Pons (tissue), 1 donor: Measurements from ENCODE around the gene CSNK2A1.

Experiments
- DNase-seq: peaks from one replicate; pipeline ENCODE4 v3.0.0-alpha.2; 2016; ENCODE audit warnings: low spot score

The CSNK2A1 gene

GRCh38 chr20:564192-564591, 20.6 kb upstream of the CSNK2A1 start:
- DNase-seq = no peak

GRCh38 chr20:563187-563586, 19.6 kb upstream of the CSNK2A1 start:
- DNase-seq = no peak

GRCh38 chr20:562232-562897, 18.8 kb upstream of the CSNK2A1 start:
- DNase-seq = no peak

GRCh38 chr20:561437-562231, 18.0 kb upstream of the CSNK2A1 start:
- peak; percentile 77 for DNase-seq

- no peak for DNase-seq
These were observed 17.1 kb upstream of the CSNK2A1 start for GRCh38 chr20:560680-561079.

- no peak for DNase-seq
These were observed 14.5 kb upstream of the CSNK2A1 start for GRCh38 chr20:558117-558516.

GRCh38 chr20:556984-557383, 13.4 kb upstream of the CSNK2A1 start:
- no peak for DNase-seq

- no peak for DNase-seq
These were observed 12.4 kb upstream of the CSNK2A1 start for GRCh38 chr20:555976-556385.

GRCh38 chr20:550611-551010, 7.0 kb upstream of the CSNK2A1 start:
- DNase-seq = no peak

GRCh38 chr20:549722-550496, 6.3 kb upstream of the CSNK2A1 start:
- no peak for DNase-seq

- no peak for DNase-seq
These were observed 5.3 kb upstream of the CSNK2A1 start for GRCh38 chr20:548906-549305.

GRCh38 chr20:547394-547793, 3.8 kb upstream of the CSNK2A1 start:
- no peak for DNase-seq

- DNase-seq = no peak
These were observed 2.8 kb upstream of the CSNK2A1 start for GRCh38 chr20:546353-546752.

- DNase-seq = no peak
These were observed 649 bp upstream of the CSNK2A1 start for GRCh38 chr20:544153-544725.

- DNase-seq = peak; percentile 9
These were observed 717 bp downstream of the CSNK2A1 start for GRCh38 chr20:542777-543368.

- no peak for DNase-seq
These were observed 3.0 kb downstream of the CSNK2A1 start for GRCh38 chr20:540391-541201.

GRCh38 chr20:539848-540247, 3.7 kb downstream of the CSNK2A1 start:
- DNase-seq = no peak

GRCh38 chr20:539191-539590, 4.4 kb downstream of the CSNK2A1 start:
- DNase-seq = no peak

GRCh38 chr20:537983-538382, 5.6 kb downstream of the CSNK2A1 start:
- no peak for DNase-seq

GRCh38 chr20:536426-537010, 7.1 kb downstream of the CSNK2A1 start:
- DNase-seq = no peak

- DNase-seq = no peak
These were observed 7.6 kb downstream of the CSNK2A1 start for GRCh38 chr20:535958-536357.
